HG03139 (cell line): ENCODE data around the gene PLPPR5.

Source experiments
- ATAC-seq: cut with Tn5 transposase; IDR thresholded peaks from one replicate; pipeline ENCODE4 v1.9.1; 2021; ENCODE audit not compliant: unreplicated experiment

PLPPR5 gene

GRCh38 chr1:98860329-98860728, 144.3 kb downstream of the PLPPR5 start:
- no peak for ATAC-seq

DNA sequence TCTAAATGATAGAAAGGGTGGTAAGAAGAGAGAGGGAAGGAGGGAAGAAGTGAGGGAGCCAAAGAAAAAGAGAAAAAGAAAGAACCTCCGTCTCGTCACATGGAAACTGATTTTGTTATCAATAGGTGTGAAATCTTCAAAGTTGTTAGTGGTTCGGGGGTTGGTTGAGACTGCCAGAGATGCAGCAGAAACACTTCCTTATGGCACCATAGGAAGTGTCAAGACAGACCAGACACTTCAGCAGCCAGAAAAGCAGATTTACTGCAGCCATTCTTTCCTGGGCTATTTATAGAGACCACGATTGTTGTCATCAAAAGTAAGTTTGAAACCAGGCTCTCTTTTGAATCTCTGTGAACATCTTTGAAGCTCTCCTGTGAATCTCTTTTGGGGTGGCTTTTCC, 150.5 kb downstream of the PLPPR5 start:
- ATAC-seq, result no peak

- ATAC-seq, result peak; percentile 70
Measured at GRCh38 chr1:98849969-98850636, 154.6 kb downstream of the PLPPR5 start.

GRCh38 chr1:98842241-98842640, 162.4 kb downstream of the PLPPR5 start:
- ATAC-seq, result no peak
